Activated CD4-positive, alpha-beta memory T cell treated with anti-CD3 and anti-CD28 coated beads for 36 hours (primary cell): ENCODE data around the gene XPR1. TPM values are rescaled to one million over a fixed set of nuclear protein-coding genes. Genes with fewer than 3 reads are reported as not detected.
"Not testable (repeated sequence)": the region's sequence is repeated elsewhere in the genome, so short reads cannot be mapped to it uniquely, and the experiment has no call there.

ENCODE experiments used
- CTCF ChIA-PET: fragments of 350-600 bp; sonication (Branson Sonifier 250); formaldehyde crosslinking; loops from one replicate; lab custom pipeline; 2021; ENCODE audit warnings: antibody characterized with exemption, inconsistent platforms; lab: Charles Lee
- POLR2A ChIA-PET: fragments of 350-600 bp; sonication (Branson Sonifier 250); formaldehyde crosslinking; loops from one replicate; lab custom pipeline; 2021; ENCODE audit warnings: antibody characterized with exemption; lab: Charles Lee
- DNase-seq: peaks from one replicate; pipeline ENCODE4 v3.0.0-alpha.2; 2020
- H3K27ac Mint-ChIP-seq: one replicate; pipeline ENCODE4 v1.8.0; 2021; ENCODE audit warnings: mixed read lengths
- H3K27me3 Mint-ChIP-seq: one replicate; pipeline ENCODE4 v1.8.0; 2021; ENCODE audit warnings: mixed read lengths
- H3K36me3 Mint-ChIP-seq: one replicate; pipeline ENCODE4 v1.8.0; 2021; ENCODE audit warnings: mixed read lengths
- H3K4me1 Mint-ChIP-seq: one replicate; pipeline ENCODE4 v1.8.0; 2021; ENCODE audit warnings: low read depth, mixed read lengths
- H3K4me3 Mint-ChIP-seq: one replicate; pipeline ENCODE4 v1.8.0; 2021; ENCODE audit warnings: mild to moderate bottlenecking, mixed read lengths
- H3K9me3 Mint-ChIP-seq: one replicate; pipeline ENCODE4 v1.8.0; 2021; ENCODE audit warnings: mixed read lengths
- intact Hi-C: fragments of 100-400 bp; cut with micrococcal nuclease; formaldehyde crosslinking; loops from one replicate; pipeline ENCODE4 v1.15.1; 2023
- total RNA-seq, 2 experiments: library from RNA; stranded (reverse); gene quantifications; one replicate each; pipeline ENCODE4 v1.2.3, GENCODE V29; 2021

XPR1 gene
- total RNA-seq, 2 experiments from 2014 or later, result 17.9 to 18.4 TPM

GRCh38 chr1:180652792-180653191 is 21.0 kb downstream of the XPR1 start:
- no peak overlapping the region for H3K27ac Mint-ChIP-seq
- intact Hi-C loops, result no loop called here
- peaks cover 16% of the 10 kb centered on the region for H3K36me3 Mint-ChIP-seq
- no peak for DNase-seq
- H3K4me3 Mint-ChIP-seq, result no peak overlapping the region
- ChIA-PET POLR2A (interaction anchor here (0.7 kb wide), 1 partner anchor 21 kb away, joined by 3 read pairs; the partner anchor contains the start of gene XPR1), CTCF (interaction anchor here (0.6 kb wide), 1 partner anchor 115 kb away, joined by 3 read pairs; no protein-coding TSS in a partner anchor)
- H3K27me3 Mint-ChIP-seq, result no peaks in the 10 kb centered on the region
- peaks cover 4% of the 10 kb centered on the region for H3K4me1 Mint-ChIP-seq
- H3K9me3 Mint-ChIP-seq, result peaks cover 15% of the 10 kb centered on the region

GRCh38 chr1:180662709-180663108 is 30.9 kb downstream of the XPR1 start:
- Mint-ChIP-seq H3K36me3 (peaks cover 80% of the 10 kb centered on the region), H3K4me3 (no peak overlapping the region), H3K27ac (no peak overlapping the region), H3K27me3 (no peaks in the 10 kb centered on the region), H3K9me3 (peaks cover 76% of the 10 kb centered on the region), H3K4me1 (peaks cover 3% of the 10 kb centered on the region)
- CTCF ChIA-PET, result no interaction called here
- intact Hi-C loops, result no loop called here
- POLR2A ChIA-PET, result no interaction called here
- no peak for DNase-seq

GRCh38 chr1:180670681-180671080 is 38.9 kb downstream of the XPR1 start:
- Mint-ChIP-seq H3K9me3 (peaks cover 41% of the 10 kb centered on the region), H3K27ac (no peak overlapping the region), H3K36me3 (peaks cover 46% of the 10 kb centered on the region), H3K4me3 (no peak overlapping the region), H3K27me3 (no peaks in the 10 kb centered on the region), H3K4me1 (peaks cover 4% of the 10 kb centered on the region)
- intact Hi-C loops, result no loop called here
- CTCF ChIA-PET, result no interaction called here
- no peak for DNase-seq
- POLR2A ChIA-PET, result no interaction called here

GRCh38 chr1:180672105-180672504 is 40.3 kb downstream of the XPR1 start:
- Mint-ChIP-seq H3K4me1 (peaks cover 4% of the 10 kb centered on the region), H3K4me3 (no peak overlapping the region), H3K36me3 (peaks cover 39% of the 10 kb centered on the region), H3K9me3 (peaks cover 28% of the 10 kb centered on the region), H3K27ac (no peak overlapping the region), H3K27me3 (no peaks in the 10 kb centered on the region)
- intact Hi-C loops, result no loop called here
- CTCF ChIA-PET, result no interaction called here
- POLR2A ChIA-PET, result no interaction called here
- no peak for DNase-seq

GRCh38 chr1:180672505-180672904 is 40.7 kb downstream of the XPR1 start:
- intact Hi-C loops, result no loop called here
- Mint-ChIP-seq H3K27ac (no peak overlapping the region), H3K4me1 (peaks cover 4% of the 10 kb centered on the region), H3K27me3 (no peaks in the 10 kb centered on the region), H3K36me3 (peaks cover 38% of the 10 kb centered on the region), H3K9me3 (peaks cover 24% of the 10 kb centered on the region), H3K4me3 (no peak overlapping the region)
- CTCF ChIA-PET, result no interaction called here
- POLR2A ChIA-PET, result no interaction called here
- DNase-seq, result no peak

- Mint-ChIP-seq H3K4me1 (peaks cover 2% of the 10 kb centered on the region), H3K4me3 (no peak overlapping the region), H3K36me3 (peaks cover 39% of the 10 kb centered on the region), H3K9me3 (peaks cover 24% of the 10 kb centered on the region), H3K27ac (no peak overlapping the region), H3K27me3 (no peaks in the 10 kb centered on the region)
- POLR2A ChIA-PET, result no interaction called here
- CTCF ChIA-PET, result interaction anchor here (0.6 kb wide), 1 partner anchor 196 kb away, joined by 3 read pairs; no protein-coding TSS in a partner anchor
- no peak for DNase-seq
- intact Hi-C loops, result no loop called here
Observed at GRCh38 chr1:180674603-180675530, 43.0 kb downstream of the XPR1 start.

GRCh38 chr1:180675586-180675985 is 43.8 kb downstream of the XPR1 start:
- H3K4me1 Mint-ChIP-seq, result peaks cover 2% of the 10 kb centered on the region
- no peak overlapping the region for H3K4me3 Mint-ChIP-seq
- H3K27ac Mint-ChIP-seq, result no peak overlapping the region
- ChIA-PET POLR2A (no interaction called here), CTCF (interaction anchor here (0.6 kb wide), 1 partner anchor 197 kb away, joined by 3 read pairs; no protein-coding TSS in a partner anchor)
- H3K9me3 Mint-ChIP-seq, result peaks cover 21% of the 10 kb centered on the region
- no peaks in the 10 kb centered on the region for H3K27me3 Mint-ChIP-seq
- intact Hi-C loops, result no loop called here
- peaks cover 38% of the 10 kb centered on the region for H3K36me3 Mint-ChIP-seq
- DNase-seq, result no peak

- intact Hi-C loops, result no loop called here
- CTCF ChIA-PET, result no interaction called here
- no peak overlapping the region for H3K27ac Mint-ChIP-seq
- POLR2A ChIA-PET, result no interaction called here
- H3K36me3 Mint-ChIP-seq, result peaks cover 44% of the 10 kb centered on the region
- no peaks in the 10 kb centered on the region for H3K27me3 Mint-ChIP-seq
- no peak overlapping the region for H3K4me3 Mint-ChIP-seq
- H3K9me3 Mint-ChIP-seq, result peaks cover 18% of the 10 kb centered on the region
- DNase-seq, result no peak
- no peaks in the 10 kb centered on the region for H3K4me1 Mint-ChIP-seq
Observed at GRCh38 chr1:180680558-180681144, 48.8 kb downstream of the XPR1 start.

- POLR2A ChIA-PET, H3K27ac Mint-ChIP-seq, H3K4me3 Mint-ChIP-seq, DNase-seq, H3K4me1 Mint-ChIP-seq, CTCF ChIA-PET, H3K27me3 Mint-ChIP-seq, intact Hi-C loops: not testable (repeated sequence)
- H3K36me3 Mint-ChIP-seq, result peaks cover 38% of the 10 kb centered on the region
- peaks cover 18% of the 10 kb centered on the region for H3K9me3 Mint-ChIP-seq
Observed at GRCh38 chr1:180683117-180683516, 51.3 kb downstream of the XPR1 start.

GRCh38 chr1:180691322-180691913 is 59.6 kb downstream of the XPR1 start:
- H3K4me3 Mint-ChIP-seq, result no peak overlapping the region
- peaks cover 17% of the 10 kb centered on the region for H3K9me3 Mint-ChIP-seq
- H3K27ac Mint-ChIP-seq, result no peak overlapping the region
- CTCF ChIA-PET, result interaction anchor here (0.7 kb wide), 1 partner anchor 780 kb away, joined by 3 read pairs; no protein-coding TSS in a partner anchor
- H3K27me3 Mint-ChIP-seq, result no peaks in the 10 kb centered on the region
- intact Hi-C loops, result no loop called here
- POLR2A ChIA-PET, result no interaction called here
- H3K36me3 Mint-ChIP-seq, result peaks cover 21% of the 10 kb centered on the region
- no peak for DNase-seq
- peaks cover 10% of the 10 kb centered on the region for H3K4me1 Mint-ChIP-seq

- H3K9me3 Mint-ChIP-seq, result peaks cover 39% of the 10 kb centered on the region
- H3K4me3 Mint-ChIP-seq, result no peak overlapping the region
- intact Hi-C loops, result no loop called here
- H3K27ac Mint-ChIP-seq, result no peak overlapping the region
- ChIA-PET POLR2A (no interaction called here), CTCF (no interaction called here)
- H3K27me3 Mint-ChIP-seq, result no peaks in the 10 kb centered on the region
- H3K4me1 Mint-ChIP-seq, result peaks cover 10% of the 10 kb centered on the region
- no peak for DNase-seq
- H3K36me3 Mint-ChIP-seq, result peaks cover 42% of the 10 kb centered on the region
Observed at GRCh38 chr1:180693564-180694244, 61.9 kb downstream of the XPR1 start.

GRCh38 chr1:180695282-180695681 is 63.5 kb downstream of the XPR1 start:
- peaks cover 44% of the 10 kb centered on the region for H3K36me3 Mint-ChIP-seq
- CTCF ChIA-PET, result no interaction called here
- peaks cover 42% of the 10 kb centered on the region for H3K9me3 Mint-ChIP-seq
- POLR2A ChIA-PET, result no interaction called here
- intact Hi-C loops, result no loop called here
- peaks cover 10% of the 10 kb centered on the region for H3K4me1 Mint-ChIP-seq
- H3K4me3 Mint-ChIP-seq, result no peak overlapping the region
- no peak for DNase-seq
- H3K27me3 Mint-ChIP-seq, result no peaks in the 10 kb centered on the region
- H3K27ac Mint-ChIP-seq, result no peak overlapping the region
